ENCODE data around the gene SNX17. TPM values are rescaled to one million over a fixed set of nuclear protein-coding genes. Genes with fewer than 3 reads are reported as not detected.

Gene SNX17
- total RNA-seq, 1 experiment from 2014 or later, result 120 TPM

- Histone ChIP-seq H3K4me3 (no peak overlapping the region), H3K9me3 (replicated peaks) (no peaks in the 10 kb centered on the region), H3K27me3 (no peaks in the 10 kb centered on the region), H3K4me1 (peaks cover 6% of the 10 kb centered on the region; the same call in 1 of the 2 replicates), H3K36me3 (peaks cover 7% of the 10 kb centered on the region), H3K27ac (no peak overlapping the region)
- DNase-seq, result no peak
These were observed 16.4 kb upstream of the SNX17 start for GRCh38 chr2:27353762-27354596.

DNA sequence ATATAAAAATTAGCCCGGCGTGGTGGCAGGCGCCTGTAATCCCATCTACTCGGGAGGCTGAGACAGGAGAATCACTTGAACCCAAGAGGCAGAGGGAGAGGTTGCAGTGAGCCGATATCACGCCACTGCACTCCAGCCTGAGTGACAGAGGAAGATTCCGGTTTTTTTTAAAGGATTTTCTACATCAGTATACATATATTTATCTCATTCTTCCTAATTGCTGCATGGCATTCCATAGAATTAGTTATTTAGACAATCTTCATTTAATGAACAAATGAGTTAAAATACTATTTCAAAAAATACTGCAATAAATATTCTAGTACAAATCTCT lies 15.9 kb upstream of the SNX17 start:
- H3K27ac ChIP-seq, result no peak overlapping the region
- H3K9me3 ChIP-seq (replicated peaks), result no peaks in the 10 kb centered on the region
- no peaks in the 10 kb centered on the region for H3K27me3 ChIP-seq
- DNase-seq, result no peak
- no peak overlapping the region for H3K4me3 ChIP-seq
- H3K4me1 ChIP-seq, result peaks cover 6% of the 10 kb centered on the region; the same call in 1 of the 2 replicates
- H3K36me3 ChIP-seq, result peaks cover 7% of the 10 kb centered on the region

DNA sequence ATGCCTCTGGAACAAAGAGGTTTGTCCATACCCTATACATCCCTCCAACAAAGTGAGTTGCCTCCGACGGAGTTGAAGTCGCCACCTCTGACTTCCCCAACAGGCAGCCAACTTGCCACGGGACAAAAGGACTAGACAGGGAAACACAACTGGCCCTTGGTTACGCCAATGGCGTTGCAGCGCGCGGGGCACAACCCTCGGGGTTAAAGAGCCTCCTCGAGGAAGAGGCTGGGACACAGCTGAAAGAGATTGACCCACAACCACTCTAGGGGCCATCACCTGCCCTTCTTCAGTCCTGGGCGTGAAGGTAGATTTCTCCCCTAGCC lies 14.4 kb upstream of the SNX17 start:
- peak; percentile 74 for DNase-seq
- no peaks in the 10 kb centered on the region for H3K9me3 ChIP-seq (replicated peaks)
- no peaks in the 10 kb centered on the region for H3K36me3 ChIP-seq
- H3K4me3 ChIP-seq, result peak overlapping the region; percentile 78
- H3K27me3 ChIP-seq, result no peaks in the 10 kb centered on the region
- H3K4me1 ChIP-seq, result peaks cover 6% of the 10 kb centered on the region; the same call in 1 of the 2 replicates
- H3K27ac ChIP-seq, result peak overlapping the region; percentile 69

- peak; percentile 98 to 99 for DNase-seq
- Histone ChIP-seq H3K4me3 (peak within 1 kb of the TSS; percentile 78), H3K27ac (peak within 1 kb of the TSS; percentile 69), H3K36me3 (no peaks in the 10 kb centered on the region), H3K4me1 (peaks cover 6% of the 10 kb centered on the region; the same call in 1 of the 2 replicates), H3K27me3 (no peaks in the 10 kb centered on the region), H3K9me3 (replicated peaks) (no peaks in the 10 kb centered on the region)
These were observed 13.8 kb upstream of the SNX17 start, which contains the start of gene GTF3C2 for GRCh38 chr2:27356382-27357181. Gene GTF3C2, minus strand, starts transcription at chr2:27356764. Its CDS starts 13,210 bp downstream, at chr2:27343554.

GRCh38 chr2:27362678-27363420 lies 7.6 kb upstream of the SNX17 start:
- H3K9me3 ChIP-seq (replicated peaks), result no peaks in the 10 kb centered on the region
- no peak overlapping the region for H3K4me3 ChIP-seq
- no peak for DNase-seq
- no peak overlapping the region for H3K27ac ChIP-seq
- H3K36me3 ChIP-seq, result peaks cover 41% of the 10 kb centered on the region
- no peaks in the 10 kb centered on the region for H3K4me1 ChIP-seq
- H3K27me3 ChIP-seq, result no peaks in the 10 kb centered on the region

GRCh38 chr2:27363933-27364332 lies 6.5 kb upstream of the SNX17 start:
- Histone ChIP-seq H3K27ac (no peak overlapping the region), H3K9me3 (replicated peaks) (no peaks in the 10 kb centered on the region), H3K4me1 (no peaks in the 10 kb centered on the region), H3K27me3 (no peaks in the 10 kb centered on the region), H3K4me3 (no peak overlapping the region), H3K36me3 (peaks cover 49% of the 10 kb centered on the region)
- DNase-seq, result no peak

GRCh38 chr2:27369471-27370025 lies 868 bp upstream of the SNX17 start:
- peak; percentile 74 to 79 for DNase-seq
- no peaks in the 10 kb centered on the region for H3K9me3 ChIP-seq (replicated peaks)
- H3K4me3 ChIP-seq, result peak overlapping the region; percentile 95
- peak overlapping the region; percentile 90 for H3K27ac ChIP-seq
- H3K27me3 ChIP-seq, result no peaks in the 10 kb centered on the region
- peaks cover 48% of the 10 kb centered on the region for H3K36me3 ChIP-seq
- H3K4me1 ChIP-seq, result peaks cover 3% of the 10 kb centered on the region; the same call in 1 of the 2 replicates

- Histone ChIP-seq H3K36me3 (peaks cover 49% of the 10 kb centered on the region), H3K27me3 (no peaks in the 10 kb centered on the region), H3K4me3 (peak overlapping the region; percentile 95), H3K4me1 (peaks cover 3% of the 10 kb centered on the region; the same call in 1 of the 2 replicates), H3K27ac (peak overlapping the region; percentile 90), H3K9me3 (replicated peaks) (no peaks in the 10 kb centered on the region)
- peak; percentile 68 to 77 for DNase-seq
These were observed 602 bp downstream of the SNX17 start for GRCh38 chr2:27370816-27371620.

GRCh38 chr2:27372937-27373336 lies 2.5 kb downstream of the SNX17 start:
- Histone ChIP-seq H3K27me3 (no peaks in the 10 kb centered on the region), H3K27ac (no peak overlapping the region), H3K4me1 (peaks cover 3% of the 10 kb centered on the region; the same call in 1 of the 2 replicates), H3K36me3 (peaks cover 50% of the 10 kb centered on the region), H3K4me3 (no peak overlapping the region), H3K9me3 (replicated peaks) (no peaks in the 10 kb centered on the region)
- no peak for DNase-seq

- no peak overlapping the region for H3K4me3 ChIP-seq
- H3K27me3 ChIP-seq, result no peaks in the 10 kb centered on the region
- no peak overlapping the region for H3K27ac ChIP-seq
- H3K4me1 ChIP-seq, result peaks cover 3% of the 10 kb centered on the region; the same call in 1 of the 2 replicates
- H3K9me3 ChIP-seq (replicated peaks), result no peaks in the 10 kb centered on the region
- peaks cover 47% of the 10 kb centered on the region for H3K36me3 ChIP-seq
- no peak for DNase-seq
These were observed 3.2 kb downstream of the SNX17 start for GRCh38 chr2:27373567-27373966.

GRCh38 chr2:27375513-27376099 lies 5.2 kb downstream of the SNX17 start:
- H3K36me3 ChIP-seq, result peaks cover 53% of the 10 kb centered on the region
- H3K4me1 ChIP-seq, result peaks cover 12% of the 10 kb centered on the region; the same call in 1 of the 2 replicates
- no peak overlapping the region for H3K4me3 ChIP-seq
- H3K27me3 ChIP-seq, result no peaks in the 10 kb centered on the region
- no peaks in the 10 kb centered on the region for H3K9me3 ChIP-seq (replicated peaks)
- no peak for DNase-seq
- no peak overlapping the region for H3K27ac ChIP-seq

GRCh38 chr2:27376151-27376865 lies 5.9 kb downstream of the SNX17 start:
- peaks cover 58% of the 10 kb centered on the region for H3K36me3 ChIP-seq
- peaks cover 17% of the 10 kb centered on the region; the same call in 1 of the 2 replicates for H3K4me1 ChIP-seq

More at GRCh38 chr2:27376151-27376865, 5.9 kb downstream of the SNX17 start:
- Histone ChIP-seq H3K27ac (no peak overlapping the region), H3K9me3 (replicated peaks) (no peaks in the 10 kb centered on the region), H3K27me3 (no peaks in the 10 kb centered on the region), H3K4me3 (no peak overlapping the region)
- DNase-seq, result no peak

Data from SJCRH30 (cell line).